ENCODE results near the gene CDC42BPA. TPM values are rescaled to one million over a fixed set of nuclear protein-coding genes. Genes with fewer than 3 reads are reported as not detected.

CDC42BPA gene
- total and polyA plus RNA-seq, 2 of the 8 experiments (the other 6 are each of a cell fraction or from before 2014, with no cell fraction given): 7.1 to 28.5 TPM

DNA sequence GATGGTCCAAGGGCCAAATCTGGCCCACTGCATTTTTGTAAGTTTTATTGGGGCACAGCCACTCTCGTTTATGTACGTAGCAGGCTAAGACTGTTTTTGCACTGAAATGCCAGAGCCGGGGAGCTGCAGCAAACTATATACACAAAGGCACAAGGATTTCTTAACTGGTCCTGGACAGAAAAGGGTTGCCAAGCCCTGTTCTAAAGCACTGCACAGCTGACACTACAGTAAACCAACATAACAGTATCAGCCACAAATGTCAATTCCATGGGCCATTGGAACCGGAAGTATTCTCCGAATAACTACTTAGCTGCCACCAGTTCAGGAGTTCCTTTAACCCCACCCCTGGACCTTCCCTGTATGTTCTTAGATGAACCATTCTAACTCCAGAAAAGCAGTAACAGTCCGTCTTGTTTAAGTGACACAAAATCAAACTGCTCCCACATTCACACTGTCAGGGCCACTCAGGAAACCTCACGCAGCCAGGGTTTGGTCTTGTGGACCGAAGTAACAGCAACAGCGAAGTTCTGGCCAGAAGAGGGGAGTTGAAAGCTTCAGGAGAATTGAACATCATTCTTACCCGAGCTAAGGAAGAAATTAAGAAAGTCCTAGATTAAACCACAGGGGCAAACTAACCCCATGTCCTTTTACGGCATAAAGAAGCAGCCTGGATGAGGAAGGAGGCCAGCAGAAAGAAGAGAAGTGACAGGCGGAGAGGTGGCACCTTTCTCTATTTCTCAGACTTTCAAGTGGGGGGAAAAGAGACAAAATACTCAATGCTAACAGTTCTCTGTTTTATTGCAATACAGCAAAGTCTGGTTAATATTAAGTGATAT, 329.0 kb downstream of the CDC42BPA start (continued):
- TF ChIP-seq, protein P1, sequence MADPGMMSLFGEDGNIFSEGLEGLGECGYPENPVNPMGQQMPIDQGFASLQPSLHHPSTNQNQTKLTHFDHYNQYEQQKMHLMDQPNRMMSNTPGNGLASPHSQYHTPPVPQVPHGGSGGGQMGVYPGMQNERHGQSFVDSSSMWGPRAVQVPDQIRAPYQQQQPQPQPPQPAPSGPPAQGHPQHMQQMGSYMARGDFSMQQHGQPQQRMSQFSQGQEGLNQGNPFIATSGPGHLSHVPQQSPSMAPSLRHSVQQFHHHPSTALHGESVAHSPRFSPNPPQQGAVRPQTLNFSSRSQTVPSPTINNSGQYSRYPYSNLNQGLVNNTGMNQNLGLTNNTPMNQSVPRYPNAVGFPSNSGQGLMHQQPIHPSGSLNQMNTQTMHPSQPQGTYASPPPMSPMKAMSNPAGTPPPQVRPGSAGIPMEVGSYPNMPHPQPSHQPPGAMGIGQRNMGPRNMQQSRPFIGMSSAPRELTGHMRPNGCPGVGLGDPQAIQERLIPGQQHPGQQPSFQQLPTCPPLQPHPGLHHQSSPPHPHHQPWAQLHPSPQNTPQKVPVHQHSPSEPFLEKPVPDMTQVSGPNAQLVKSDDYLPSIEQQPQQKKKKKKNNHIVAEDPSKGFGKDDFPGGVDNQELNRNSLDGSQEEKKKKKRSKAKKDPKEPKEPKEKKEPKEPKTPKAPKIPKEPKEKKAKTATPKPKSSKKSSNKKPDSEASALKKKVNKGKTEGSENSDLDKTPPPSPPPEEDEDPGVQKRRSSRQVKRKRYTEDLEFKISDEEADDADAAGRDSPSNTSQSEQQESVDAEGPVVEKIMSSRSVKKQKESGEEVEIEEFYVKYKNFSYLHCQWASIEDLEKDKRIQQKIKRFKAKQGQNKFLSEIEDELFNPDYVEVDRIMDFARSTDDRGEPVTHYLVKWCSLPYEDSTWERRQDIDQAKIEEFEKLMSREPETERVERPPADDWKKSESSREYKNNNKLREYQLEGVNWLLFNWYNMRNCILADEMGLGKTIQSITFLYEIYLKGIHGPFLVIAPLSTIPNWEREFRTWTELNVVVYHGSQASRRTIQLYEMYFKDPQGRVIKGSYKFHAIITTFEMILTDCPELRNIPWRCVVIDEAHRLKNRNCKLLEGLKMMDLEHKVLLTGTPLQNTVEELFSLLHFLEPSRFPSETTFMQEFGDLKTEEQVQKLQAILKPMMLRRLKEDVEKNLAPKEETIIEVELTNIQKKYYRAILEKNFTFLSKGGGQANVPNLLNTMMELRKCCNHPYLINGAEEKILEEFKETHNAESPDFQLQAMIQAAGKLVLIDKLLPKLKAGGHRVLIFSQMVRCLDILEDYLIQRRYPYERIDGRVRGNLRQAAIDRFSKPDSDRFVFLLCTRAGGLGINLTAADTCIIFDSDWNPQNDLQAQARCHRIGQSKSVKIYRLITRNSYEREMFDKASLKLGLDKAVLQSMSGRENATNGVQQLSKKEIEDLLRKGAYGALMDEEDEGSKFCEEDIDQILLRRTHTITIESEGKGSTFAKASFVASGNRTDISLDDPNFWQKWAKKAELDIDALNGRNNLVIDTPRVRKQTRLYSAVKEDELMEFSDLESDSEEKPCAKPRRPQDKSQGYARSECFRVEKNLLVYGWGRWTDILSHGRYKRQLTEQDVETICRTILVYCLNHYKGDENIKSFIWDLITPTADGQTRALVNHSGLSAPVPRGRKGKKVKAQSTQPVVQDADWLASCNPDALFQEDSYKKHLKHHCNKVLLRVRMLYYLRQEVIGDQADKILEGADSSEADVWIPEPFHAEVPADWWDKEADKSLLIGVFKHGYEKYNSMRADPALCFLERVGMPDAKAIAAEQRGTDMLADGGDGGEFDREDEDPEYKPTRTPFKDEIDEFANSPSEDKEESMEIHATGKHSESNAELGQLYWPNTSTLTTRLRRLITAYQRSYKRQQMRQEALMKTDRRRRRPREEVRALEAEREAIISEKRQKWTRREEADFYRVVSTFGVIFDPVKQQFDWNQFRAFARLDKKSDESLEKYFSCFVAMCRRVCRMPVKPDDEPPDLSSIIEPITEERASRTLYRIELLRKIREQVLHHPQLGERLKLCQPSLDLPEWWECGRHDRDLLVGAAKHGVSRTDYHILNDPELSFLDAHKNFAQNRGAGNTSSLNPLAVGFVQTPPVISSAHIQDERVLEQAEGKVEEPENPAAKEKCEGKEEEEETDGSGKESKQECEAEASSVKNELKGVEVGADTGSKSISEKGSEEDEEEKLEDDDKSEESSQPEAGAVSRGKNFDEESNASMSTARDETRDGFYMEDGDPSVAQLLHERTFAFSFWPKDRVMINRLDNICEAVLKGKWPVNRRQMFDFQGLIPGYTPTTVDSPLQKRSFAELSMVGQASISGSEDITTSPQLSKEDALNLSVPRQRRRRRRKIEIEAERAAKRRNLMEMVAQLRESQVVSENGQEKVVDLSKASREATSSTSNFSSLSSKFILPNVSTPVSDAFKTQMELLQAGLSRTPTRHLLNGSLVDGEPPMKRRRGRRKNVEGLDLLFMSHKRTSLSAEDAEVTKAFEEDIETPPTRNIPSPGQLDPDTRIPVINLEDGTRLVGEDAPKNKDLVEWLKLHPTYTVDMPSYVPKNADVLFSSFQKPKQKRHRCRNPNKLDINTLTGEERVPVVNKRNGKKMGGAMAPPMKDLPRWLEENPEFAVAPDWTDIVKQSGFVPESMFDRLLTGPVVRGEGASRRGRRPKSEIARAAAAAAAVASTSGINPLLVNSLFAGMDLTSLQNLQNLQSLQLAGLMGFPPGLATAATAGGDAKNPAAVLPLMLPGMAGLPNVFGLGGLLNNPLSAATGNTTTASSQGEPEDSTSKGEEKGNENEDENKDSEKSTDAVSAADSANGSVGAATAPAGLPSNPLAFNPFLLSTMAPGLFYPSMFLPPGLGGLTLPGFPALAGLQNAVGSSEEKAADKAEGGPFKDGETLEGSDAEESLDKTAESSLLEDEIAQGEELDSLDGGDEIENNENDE (IDR thresholded peaks at IDR 0.05; ENCODE audit: insufficient replicate concordance, low read length): no peak

Data from H1 (cell line).